Measurements from ENCODE around the gene IL17RD. TPM values are rescaled to one million over a fixed set of nuclear protein-coding genes. Genes with fewer than 3 reads are reported as not detected.

Gene IL17RD
- total RNA-seq, 1 donor from 2014 or later, result 3.4 TPM

GRCh38 chr3:57164217-57164656 is 916 bp downstream of the IL17RD start:
- Histone ChIP-seq H3K4me1 (peaks cover 6% of the 10 kb centered on the region in 2 donors), H3K4me3 (peak overlapping the region; percentile 92 to 95), H3K27me3 (no peaks in the 10 kb centered on the region), H3K27ac (peak overlapping the region in 1 of 2 donors; percentile 16), H3K9me3 (no peaks in the 10 kb centered on the region), H3K36me3 (no peaks in the 10 kb centered on the region)
- intact Hi-C loops (cut with DNase I), result loop anchor here (2.0 to 10.0 kb wide), 4 partner anchors 62 to 531 kb away; partner anchors contain the start of genes APPL1, ARF4 and DENND6A
- no peak for DNase-seq (ENCODE audit: low spot score in 2 of 2)
- no peak for TF ChIP-seq CTCF (IDR thresholded peaks at IDR 0.05)

- H3K4me3 ChIP-seq, result peak overlapping the region; percentile 92 to 95
- peaks cover 6 to 8% of the 10 kb centered on the region in 2 donors for H3K4me1 ChIP-seq
- no peaks in the 10 kb centered on the region for H3K9me3 ChIP-seq
- no peak for TF ChIP-seq CTCF (IDR thresholded peaks at IDR 0.05)
- H3K27ac ChIP-seq, result no peak overlapping the region
- intact Hi-C loops (cut with DNase I), result loop anchor here (2.0 to 10.0 kb wide), 4 partner anchors 61 to 531 kb away; partner anchors contain the start of genes APPL1, ARF4 and DENND6A
- H3K27me3 ChIP-seq, result no peaks in the 10 kb centered on the region
- DNase-seq (ENCODE audit: low spot score in 2 of 2), result no peak
- H3K36me3 ChIP-seq, result no peaks in the 10 kb centered on the region
Measured at GRCh38 chr3:57163751-57164150, 1.4 kb downstream of the IL17RD start.

GRCh38 chr3:57161915-57162314 is 3.2 kb downstream of the IL17RD start:
- H3K27me3 ChIP-seq, result no peaks in the 10 kb centered on the region
- H3K36me3 ChIP-seq, result no peaks in the 10 kb centered on the region
- intact Hi-C loops (cut with DNase I), result loop anchor here (5.0 to 10.0 kb wide), 2 partner anchors 60 to 533 kb away; partner anchors contain the start of gene DENND6A
- H3K4me1 ChIP-seq, result peaks cover 6 to 8% of the 10 kb centered on the region in 2 donors
- TF ChIP-seq CTCF (IDR thresholded peaks at IDR 0.05), result no peak
- no peak overlapping the region for H3K4me3 ChIP-seq
- no peak overlapping the region for H3K27ac ChIP-seq
- no peak for DNase-seq (ENCODE audit: low spot score in 2 of 2)
- no peaks in the 10 kb centered on the region for H3K9me3 ChIP-seq

GRCh38 chr3:57160765-57161538 is 4.2 kb downstream of the IL17RD start:
- peaks cover 6 to 8% of the 10 kb centered on the region in 2 donors for H3K4me1 ChIP-seq

More at GRCh38 chr3:57160765-57161538, 4.2 kb downstream of the IL17RD start:
- TF ChIP-seq CTCF (IDR thresholded peaks at IDR 0.05), result no peak
- no peaks in the 10 kb centered on the region for H3K9me3 ChIP-seq
- H3K4me3 ChIP-seq, result no peak overlapping the region
- intact Hi-C loops (cut with DNase I), result loop anchor here (5.0 to 10.0 kb wide), 2 partner anchors 59 to 534 kb away; partner anchors contain the start of gene DENND6A
- DNase-seq (ENCODE audit: low spot score in 2 of 2), result no peak
- peak overlapping the region in 1 of 2 donors; percentile 37 for H3K27ac ChIP-seq
- H3K27me3 ChIP-seq, result no peaks in the 10 kb centered on the region
- no peaks in the 10 kb centered on the region for H3K36me3 ChIP-seq

Data from ascending aorta (tissue), 2 donors.